ENCODE results near the gene ATP9B. TPM values are rescaled to one million over a fixed set of nuclear protein-coding genes. Genes with fewer than 3 reads are reported as not detected.

ATP9B gene
- total RNA-seq, 1 experiment from 2014 or later: 20.9 TPM

DNA sequence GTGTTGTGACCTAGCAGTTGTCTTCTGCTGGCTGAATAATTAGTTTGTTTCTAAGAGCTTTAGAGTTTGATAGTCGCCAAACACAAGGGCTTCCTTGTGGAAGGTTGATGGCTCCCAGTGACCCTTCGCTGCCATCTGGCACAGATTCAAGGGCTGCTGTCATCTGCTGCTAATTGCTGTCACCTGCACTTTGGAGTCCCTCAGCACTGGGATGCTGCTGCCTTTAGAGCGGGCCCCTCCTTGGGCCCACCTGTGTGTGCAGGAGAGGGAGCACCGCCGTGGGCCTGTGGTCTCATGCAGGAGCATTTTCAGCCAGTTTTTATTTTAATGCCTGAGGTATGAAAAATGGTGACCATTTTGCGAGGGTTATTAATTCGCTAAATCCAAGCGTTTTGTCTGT lies 172.6 kb downstream of the ATP9B start:
- Histone ChIP-seq H3K9ac (ENCODE audit: extremely low read depth, insufficient read length, low read length) (no peak overlapping the region), H3K79me2 (ENCODE audit: insufficient read depth, low read length) (peaks cover 3% of the 10 kb centered on the region; the same call in 1 of the 2 replicates), H4K8ac (replicated peaks; ENCODE audit: insufficient read length, low read depth, low read length) (no peak overlapping the region), H3T11ph (ENCODE audit: low read length) (no peak overlapping the region), H3K23me2 (ENCODE audit: insufficient read length, low read depth, low read length, poor library complexity, severe bottlenecking) (no peaks in the 10 kb centered on the region), H4K20me1 (ENCODE audit: control insufficient read depth, insufficient read depth, insufficient read length) (peaks cover 3% of the 10 kb centered on the region), H3K9me3 (ENCODE audit: control insufficient read depth, low read depth, low read length) (no peaks in the 10 kb centered on the region), H3K4me2 (ENCODE audit: insufficient read depth, insufficient read length, low read length) (no peak overlapping the region), H2AK5ac (ENCODE audit: insufficient read length, low read length) (no peak overlapping the region), H3K27me3 (ENCODE audit: insufficient read depth, low read length) (no peaks in the 10 kb centered on the region), H3K18ac (ENCODE audit: insufficient read length, low read depth, low read length) (no peak overlapping the region), H3K4me1 (ENCODE audit: insufficient read depth, low read length) (no peaks in the 10 kb centered on the region), H2BK12ac (ENCODE audit: insufficient read length, low read depth, low read length) (no peak overlapping the region), H2BK15ac (ENCODE audit: low read depth, low read length) (no peak overlapping the region), H3K4ac (ENCODE audit: low read depth, low read length) (no peak overlapping the region), H4K5ac (ENCODE audit: insufficient read length, low read depth, low read length) (no peak overlapping the region), H3K14ac (ENCODE audit: insufficient read depth, low read length) (no peak overlapping the region), H3K23ac (ENCODE audit: insufficient read length, low read depth, low read length) (no peak overlapping the region), H3K79me1 (ENCODE audit: insufficient read depth, low read depth, low read length, poor library complexity, severe bottlenecking) (no peaks in the 10 kb centered on the region), H2AFZ (ENCODE audit: low read length) (no peak overlapping the region), H3K27ac (ENCODE audit: insufficient read length, low read depth, low read length) (no peak overlapping the region), H2BK20ac (ENCODE audit: low read depth, low read length, poor library complexity, severe bottlenecking) (no peak overlapping the region), H3K56ac (ENCODE audit: insufficient read length, low read depth, low read length) (no peak overlapping the region), H2BK5ac (ENCODE audit: insufficient read length, low read length) (no peak overlapping the region), H2BK120ac (ENCODE audit: low read depth, low read length, poor library complexity, severe bottlenecking) (no peak overlapping the region), H4K91ac (ENCODE audit: insufficient read length, low read depth, low read length) (no peak overlapping the region)
- H3K9me3 Mint-ChIP-seq: no peaks in the 10 kb centered on the region
- H3K4me1 Mint-ChIP-seq: peaks cover 16 to 21% of the 10 kb centered on the region in 2 experiments
- no peaks in the 10 kb centered on the region for H3K27me3 Mint-ChIP-seq (ENCODE audit: low read depth)
- no peak overlapping the region for H3K27ac Mint-ChIP-seq
- H3K4me3 Mint-ChIP-seq: no peak overlapping the region
- DNase-seq: no peak
- WGBS (ENCODE audit: extremely low coverage, insufficient read length, low lambda C conversion rate): no CpG with 5 or more reads among the region's 8 CpGs
- no peaks in the 10 kb centered on the region for H3K36me3 Mint-ChIP-seq (ENCODE audit: insufficient read depth in 1 of 3, low read depth in 3 of 3)
- TF ChIP-seq, protein P1, sequence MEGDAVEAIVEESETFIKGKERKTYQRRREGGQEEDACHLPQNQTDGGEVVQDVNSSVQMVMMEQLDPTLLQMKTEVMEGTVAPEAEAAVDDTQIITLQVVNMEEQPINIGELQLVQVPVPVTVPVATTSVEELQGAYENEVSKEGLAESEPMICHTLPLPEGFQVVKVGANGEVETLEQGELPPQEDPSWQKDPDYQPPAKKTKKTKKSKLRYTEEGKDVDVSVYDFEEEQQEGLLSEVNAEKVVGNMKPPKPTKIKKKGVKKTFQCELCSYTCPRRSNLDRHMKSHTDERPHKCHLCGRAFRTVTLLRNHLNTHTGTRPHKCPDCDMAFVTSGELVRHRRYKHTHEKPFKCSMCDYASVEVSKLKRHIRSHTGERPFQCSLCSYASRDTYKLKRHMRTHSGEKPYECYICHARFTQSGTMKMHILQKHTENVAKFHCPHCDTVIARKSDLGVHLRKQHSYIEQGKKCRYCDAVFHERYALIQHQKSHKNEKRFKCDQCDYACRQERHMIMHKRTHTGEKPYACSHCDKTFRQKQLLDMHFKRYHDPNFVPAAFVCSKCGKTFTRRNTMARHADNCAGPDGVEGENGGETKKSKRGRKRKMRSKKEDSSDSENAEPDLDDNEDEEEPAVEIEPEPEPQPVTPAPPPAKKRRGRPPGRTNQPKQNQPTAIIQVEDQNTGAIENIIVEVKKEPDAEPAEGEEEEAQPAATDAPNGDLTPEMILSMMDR (conservative IDR thresholded peaks at IDR 0.05): no peak
